Right lobe of liver (tissue), 6 donors: ENCODE measurements around the gene TTC7B. TPM values are rescaled to one million over a fixed set of nuclear protein-coding genes. Genes with fewer than 3 reads are reported as not detected.
A peak's percentile ranks its signal among the peaks of the same experiment; 100 is the strongest.

Source experiments
- ATAC-seq, 4 donors: fragments of 200-7000 bp; cut with Tn5 transposase; one replicate each; pipeline ENCODE4 v1.9.1; 2020; ENCODE audit warnings: mild to moderate bottlenecking in 4 of 4, moderate library complexity in 4 of 4
- DNase-seq, 3 donors: peaks; one replicate each; pipeline ENCODE4 v3.0.0-alpha.2; 2020
- H3K27ac ChIP-seq, 3 donors: fragments of 200-600 bp; one replicate each; pipeline ENCODE4 v1.8.0; 2022
- H3K27me3 ChIP-seq, 2 donors: fragments of 200-600 bp; one replicate each; pipeline ENCODE4 v1.8.0; 2022
- H3K36me3 ChIP-seq, 4 donors: fragments of 200-600 bp; sonication (generic) in 1 of 4; one replicate each; pipeline versions ENCODE4 v1.5.1 to v1.8.0; 2017 to 2022; ENCODE audit warnings: control low read depth in 1 of 4
- H3K4me1 ChIP-seq, 4 donors: fragments of 200-600 bp; sonication (generic) in 1 of 4; one replicate each; pipeline versions ENCODE4 v1.5.1 to v1.8.0; 2017 to 2022; ENCODE audit warnings: control low read depth in 1 of 4
- H3K4me3 ChIP-seq, 3 donors: fragments of 200-600 bp; one replicate each; pipeline ENCODE4 v1.8.0; 2022
- H3K9me3 ChIP-seq, 4 donors: fragments of 200-600 bp; sonication (generic) in 1 of 4; one replicate each; pipeline versions ENCODE4 v1.5.1 to v1.8.0; 2017 to 2022; ENCODE audit warnings: control low read depth in 1 of 4
- CTCF ChIP-seq, 4 donors: fragments of 200-600 bp in 3 of 4; fragments of 450-650 bp in 1 of 4; IDR thresholded peaks; one replicate each; pipeline versions ENCODE4 v1.5.1 to v1.8.0; 2016 to 2022; ENCODE audit warnings: antibody characterized with exemption in 4 of 4, mild to moderate bottlenecking in 2 of 4
- POLR2A ChIP-seq: fragments of 450-650 bp; IDR thresholded peaks from one replicate; pipeline ENCODE4 v1.6.1; 2017; ENCODE audit warnings: antibody characterized with exemption, mild to moderate bottlenecking
- WGBS: methylation state at CpG from one replicate; pipeline ENCODE4 v1.1.6; 2018; ENCODE audit warnings: low coverage, low lambda C conversion rate; ENCODE audit not compliant: insufficient coverage; ENCODE audit errors: missing lambda C conversion rate; 5-methylcytosine and 5-hydroxymethylcytosine counted together
- intact Hi-C, 2 donors: fragments of 100-400 bp; cut with DNase I; formaldehyde crosslinking; loops; one replicate each; pipeline versions ENCODE4 v1.11.2 to v1.14.1; 2022
- total RNA-seq, 6 experiments: library from RNA; depleted of rRNA in 2 of 6; stranded (reverse); fragments of >200 nt in 2 of 6; fragmentation: NEBNext Ultra II Directional in 3 of 6; extraction: Animal tissue kit (Norgen Biotek cat#: 25700) in 3 of 6; gene quantifications; one replicate each; pipeline versions ENCODE4 v1.1.0 to v1.2.4, GENCODE V29; 2016 to 2023
- donor health status: DM: no; HTN: yes; CAD: no.
- donor health status: DM: no; HTN: no; CAD: no.
- donor health status: DM: no; HTN: no; CAD: no.
- donor health status: DM: no; HTN: yes; CAD: no.
- donor health status: DM: no; HTN: yes; CAD: no.

TTC7B gene
- total RNA-seq, 6 experiments from 2014 or later, result 18.4 to 56.1 (median 37.5) TPM

GRCh38 chr14:90502760-90503159 is 313.5 kb downstream of the TTC7B start:
- TF ChIP-seq POLR2A, result no peak
- no peak for TF ChIP-seq CTCF (IDR thresholded peaks at IDR 0.05)
- H3K27me3 ChIP-seq, result no peaks in the 10 kb centered on the region
- no peak for ATAC-seq

GRCh38 chr14:90500665-90501370 is 315.4 kb downstream of the TTC7B start:
- intact Hi-C loops, result no loop called here
- DNase-seq, result peak in 1 of 3 donors; percentile 42

More at GRCh38 chr14:90502760-90503159, 313.5 kb downstream of the TTC7B start:
- no peaks in the 10 kb centered on the region for H3K9me3 ChIP-seq
- H3K27ac ChIP-seq, result no peak overlapping the region
- H3K36me3 ChIP-seq, result no peaks in the 10 kb centered on the region
- no peaks in the 10 kb centered on the region for H3K4me1 ChIP-seq
- H3K4me3 ChIP-seq, result no peak overlapping the region
- intact Hi-C loops, result no loop called here
- no peak for DNase-seq

GRCh38 chr14:90499908-90500664 is 316.1 kb downstream of the TTC7B start:
- H3K9me3 ChIP-seq, result no peaks in the 10 kb centered on the region
- no peaks in the 10 kb centered on the region for H3K27me3 ChIP-seq
- no peaks in the 10 kb centered on the region for H3K4me1 ChIP-seq
- ATAC-seq (no peak), DNase-seq (peak in 1 of 3 donors; percentile 31)
- 52% methylated on average over 5 of the region's 10 CpGs for WGBS
- H3K27ac ChIP-seq, result no peak overlapping the region
- intact Hi-C loops, result no loop called here
- no peak overlapping the region for H3K4me3 ChIP-seq
- TF ChIP-seq CTCF (IDR thresholded peaks at IDR 0.05) (no peak), POLR2A (no peak)
- no peaks in the 10 kb centered on the region for H3K36me3 ChIP-seq

More at GRCh38 chr14:90500665-90501370, 315.4 kb downstream of the TTC7B start:
- no peaks in the 10 kb centered on the region for H3K36me3 ChIP-seq
- H3K4me3 ChIP-seq, result no peak overlapping the region
- H3K4me1 ChIP-seq, result no peaks in the 10 kb centered on the region
- TF ChIP-seq POLR2A, result no peak
- TF ChIP-seq CTCF (IDR thresholded peaks at IDR 0.05), result no peak
- peak; percentile 28 to 50 (median 43) for ATAC-seq
- no peaks in the 10 kb centered on the region for H3K27me3 ChIP-seq
- no peak overlapping the region for H3K27ac ChIP-seq
- no peaks in the 10 kb centered on the region for H3K9me3 ChIP-seq
- 21% methylated on average over 5 of the region's 19 CpGs for WGBS

- ATAC-seq (no peak), DNase-seq (peak in 1 of 3 donors; percentile 22)
- intact Hi-C loops, result no loop called here
- WGBS, result 73% methylated on average over 5 of the region's 6 CpGs
- Histone ChIP-seq H3K4me1 (no peaks in the 10 kb centered on the region), H3K27ac (no peak overlapping the region), H3K4me3 (no peak overlapping the region), H3K36me3 (no peaks in the 10 kb centered on the region), H3K9me3 (no peaks in the 10 kb centered on the region), H3K27me3 (no peaks in the 10 kb centered on the region)
- TF ChIP-seq CTCF (IDR thresholded peaks at IDR 0.05) (no peak), POLR2A (no peak)
Observed at GRCh38 chr14:90499121-90499520, 317.1 kb downstream of the TTC7B start.
